ENCODE data around the gene LCNL1.

Gene LCNL1

GRCh38 chr9:136958898-136959850, 23.6 kb upstream of the LCNL1 start:
- no peak for DNase-seq (ENCODE audit: low spot score)
- FAIRE-seq = no peak

DNA sequence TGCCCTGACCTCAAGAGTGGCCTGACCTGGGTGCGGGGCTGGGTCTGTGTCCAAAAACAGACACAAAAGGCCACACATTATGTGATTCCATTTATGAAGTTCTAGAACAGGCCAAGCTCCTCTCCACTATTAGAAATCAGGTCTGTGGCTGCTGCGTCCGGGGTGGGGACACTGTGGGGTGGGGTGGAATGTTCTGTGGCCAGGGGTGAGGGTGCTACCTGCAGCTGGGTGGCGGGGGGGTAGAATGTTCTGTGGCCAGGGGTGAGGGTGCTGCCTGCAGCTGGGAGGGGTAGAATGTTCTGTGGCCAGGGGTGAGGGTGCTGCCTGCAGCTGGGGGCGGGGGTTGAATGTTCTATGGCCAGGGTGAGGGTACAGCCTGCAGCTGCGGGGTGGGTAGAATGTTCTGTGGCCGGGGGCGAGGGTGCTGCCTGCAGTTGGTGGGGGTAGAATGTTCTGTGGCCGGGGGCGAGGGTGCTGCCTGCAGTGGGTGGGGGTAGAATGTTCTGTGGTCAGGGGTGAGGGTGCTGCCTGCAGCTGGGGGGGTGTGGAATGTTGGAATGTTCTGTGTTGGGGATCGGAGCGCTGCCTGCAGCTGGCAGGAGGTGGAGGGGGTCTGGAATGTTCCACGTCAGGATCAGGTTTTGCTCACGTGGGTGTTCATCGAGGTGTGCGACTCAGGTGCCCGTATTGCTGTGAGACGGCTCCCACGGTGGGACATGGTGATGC, 22.4 kb upstream of the LCNL1 start:
- DNase-seq (ENCODE audit: low spot score) = no peak
- no peak for FAIRE-seq

GRCh38 chr9:136960938-136961275, 21.9 kb upstream of the LCNL1 start:
- no peak for DNase-seq (ENCODE audit: low spot score)
- no peak for FAIRE-seq

- no peak for DNase-seq (ENCODE audit: low spot score)
- no peak for FAIRE-seq
Measured at GRCh38 chr9:136961279-136962065, 21.3 kb upstream of the LCNL1 start.

- FAIRE-seq (no peak), DNase-seq (ENCODE audit: low spot score) (no peak)
Measured at GRCh38 chr9:136962163-136962562, 20.6 kb upstream of the LCNL1 start.

- DNase-seq (ENCODE audit: low spot score) (no peak), FAIRE-seq (no peak)
Measured at GRCh38 chr9:136962701-136963248, 20.0 kb upstream of the LCNL1 start.

DNA sequence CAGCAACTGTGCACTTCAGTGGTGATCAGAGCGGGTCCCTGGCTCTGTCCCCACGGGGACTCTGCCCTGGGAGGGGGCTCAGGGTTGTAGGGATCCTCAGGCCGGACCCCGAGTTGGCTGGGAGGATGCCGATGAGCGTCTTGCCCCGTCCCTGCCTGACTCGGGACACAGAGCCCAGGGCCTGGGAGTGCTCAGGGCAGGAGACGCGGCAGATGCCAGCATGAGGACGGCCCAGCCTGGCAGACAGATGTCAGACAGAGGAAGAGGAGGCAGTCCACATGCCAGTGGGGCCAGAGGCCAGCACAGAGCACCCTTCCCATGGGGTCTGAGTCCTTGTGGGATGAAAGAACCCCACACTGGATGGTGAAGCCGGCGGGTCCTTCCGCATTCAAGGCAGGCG, 19.5 kb upstream of the LCNL1 start:
- DNase-seq (ENCODE audit: low spot score) (no peak), FAIRE-seq (no peak)

DNA sequence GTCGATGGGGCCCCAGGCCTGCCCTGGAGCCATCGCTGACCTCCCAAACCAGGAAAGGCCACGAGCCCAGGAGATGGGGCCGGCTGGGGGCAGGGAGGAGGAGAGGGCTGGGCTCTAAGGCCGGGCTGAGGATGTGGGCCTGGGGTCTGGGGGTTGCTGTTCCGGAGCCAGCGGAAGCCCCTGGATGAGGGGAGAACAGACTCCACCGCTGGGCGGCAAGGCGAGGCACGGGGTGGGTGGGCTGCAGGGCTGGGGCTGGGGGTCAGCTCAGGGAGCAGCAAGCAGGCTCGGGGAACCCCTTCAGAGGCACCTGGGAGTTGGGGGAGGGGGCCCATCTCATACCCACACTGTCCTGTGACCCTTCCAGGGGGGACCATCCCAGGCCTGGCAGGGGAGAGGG, 19.0 kb upstream of the LCNL1 start:
- DNase-seq (ENCODE audit: low spot score) (no peak), FAIRE-seq (no peak)

GRCh38 chr9:136964171-136964689, 18.6 kb upstream of the LCNL1 start:
- no peak for FAIRE-seq
- no peak for DNase-seq (ENCODE audit: low spot score)

- no peak for FAIRE-seq
- DNase-seq (ENCODE audit: low spot score) = no peak
Measured at GRCh38 chr9:136964833-136965422, 17.9 kb upstream of the LCNL1 start.

GRCh38 chr9:136965771-136966484, 16.9 kb upstream of the LCNL1 start:
- DNase-seq (ENCODE audit: low spot score) = no peak
- FAIRE-seq = no peak

DNA sequence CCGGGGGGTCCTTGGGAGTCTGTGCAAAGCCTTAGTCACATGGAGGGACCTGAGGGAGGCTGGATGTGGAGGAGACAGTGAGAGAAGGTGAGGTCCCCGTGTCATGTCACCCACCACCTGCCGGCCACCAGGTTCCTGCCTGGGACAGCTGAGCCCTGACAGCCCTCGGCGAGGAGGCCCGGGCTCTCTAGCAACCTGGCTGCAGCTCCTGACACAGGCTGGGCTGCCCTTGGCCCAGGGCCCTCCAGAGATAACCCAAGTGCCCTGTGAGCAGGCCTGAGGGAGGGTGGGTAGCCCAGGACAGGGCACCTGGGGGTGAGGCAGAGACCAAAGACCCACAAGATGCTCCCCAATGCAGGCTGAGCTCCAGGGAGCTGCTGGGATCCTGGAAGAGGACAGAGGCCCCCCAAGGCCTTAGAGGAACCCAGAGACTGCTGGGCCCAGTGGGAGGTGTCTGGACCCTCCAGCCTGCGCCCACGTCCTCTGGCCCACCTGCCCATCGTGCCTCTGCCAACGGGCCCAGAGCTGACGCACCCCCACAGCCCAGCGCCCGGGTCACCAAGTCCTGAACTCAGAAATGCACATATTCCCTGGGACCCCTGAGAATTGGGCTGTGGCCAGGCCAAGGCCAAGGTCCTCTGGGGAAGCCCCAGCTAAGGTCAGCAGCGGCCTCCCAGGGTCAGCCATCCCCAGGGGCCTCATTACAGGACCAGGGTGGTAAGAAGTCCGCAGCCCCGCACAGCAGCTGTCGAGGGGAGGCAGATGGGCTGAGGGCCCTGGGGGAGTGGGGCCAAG, 14.3 kb upstream of the LCNL1 start:
- DNase-seq (ENCODE audit: low spot score) (no peak), FAIRE-seq (no peak)

GRCh38 chr9:136969150-136969549, 13.6 kb upstream of the LCNL1 start:
- DNase-seq (ENCODE audit: low spot score) (no peak), FAIRE-seq (no peak)

GRCh38 chr9:136969774-136970173, 13.0 kb upstream of the LCNL1 start:
- DNase-seq (ENCODE audit: low spot score) (no peak), FAIRE-seq (no peak)

DNA sequence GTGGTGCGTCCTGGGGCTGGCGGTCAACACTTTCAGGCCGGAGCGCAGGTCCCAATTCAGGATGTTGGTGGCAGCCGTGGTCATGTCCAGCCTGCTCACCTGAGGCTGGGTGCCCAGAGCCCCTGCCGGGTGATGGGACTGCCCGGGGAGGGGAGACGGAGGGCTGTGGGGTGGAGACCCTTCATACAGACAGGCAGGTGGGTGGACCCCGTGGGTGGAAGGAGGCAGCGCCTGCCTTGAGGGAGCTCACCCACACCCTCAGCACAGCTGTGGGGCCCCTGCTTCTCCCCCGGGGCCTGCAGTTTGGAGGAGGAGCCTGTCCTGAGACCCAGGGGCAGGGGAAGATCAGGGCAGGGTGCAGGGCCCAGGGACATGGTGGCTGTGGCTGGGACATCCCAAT, 12.4 kb upstream of the LCNL1 start:
- no peak for DNase-seq (ENCODE audit: low spot score)
- no peak for FAIRE-seq

- DNase-seq (ENCODE audit: low spot score) = no peak
- FAIRE-seq = no peak
Measured at GRCh38 chr9:136971746-136972145, 11.0 kb upstream of the LCNL1 start.

GRCh38 chr9:136972335-136972734, 10.5 kb upstream of the LCNL1 start:
- DNase-seq (ENCODE audit: low spot score) (no peak), FAIRE-seq (no peak)

DNA sequence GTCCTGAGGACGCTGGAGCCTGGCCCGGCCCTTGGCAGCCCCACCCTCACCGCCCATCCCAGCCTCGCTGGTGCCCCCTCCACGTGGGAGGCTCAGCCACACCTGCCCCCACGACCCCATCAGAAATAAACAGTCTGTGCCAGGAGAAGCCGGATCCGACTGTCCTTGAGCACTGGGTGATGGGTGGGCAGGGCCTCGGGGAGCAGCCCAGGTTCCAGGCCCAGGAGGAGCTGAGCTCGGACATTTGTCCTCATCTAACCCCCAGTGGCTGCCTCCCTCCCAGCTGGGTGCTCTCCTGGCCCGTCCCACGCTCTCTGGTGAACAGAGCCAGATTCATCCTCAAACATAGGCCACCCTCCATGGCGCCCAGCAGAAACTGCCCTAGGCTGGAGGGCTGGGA, 10.1 kb upstream of the LCNL1 start:
- no peak for FAIRE-seq
- DNase-seq (ENCODE audit: low spot score) = no peak

All from RCC 7860 (cell line).